IMR-90 (cell line): Measurements from ENCODE around the gene GLYAT.
"Not testable (repeated sequence)": the region's sequence is repeated elsewhere in the genome, so short reads cannot be mapped to it uniquely, and the experiment has no call there.

Experiments
- BHLHE40 ChIP-seq: fragments of 150-350 bp; IDR thresholded peaks from 2 replicates; pipeline ENCODE4 v1.6.1; 2016; ENCODE audit warnings: mild to moderate bottlenecking, low read depth, low read length
- CHD1 ChIP-seq: IDR thresholded peaks from 2 replicates; pipeline ENCODE4 v1.6.1; 2012; ENCODE audit warnings: low read depth, low read length, improper control_type of control experiment
- MAZ ChIP-seq: IDR thresholded peaks from 2 replicates; pipeline ENCODE4 v1.6.1; 2012; ENCODE audit warnings: low read depth, mild to moderate bottlenecking, low read length, improper control_type of control experiment, moderate library complexity, borderline replicate concordance
- MXI1 ChIP-seq: IDR thresholded peaks from 2 replicates; pipeline ENCODE4 v1.6.1; 2012; ENCODE audit warnings: low read depth, mild to moderate bottlenecking, low read length, moderate library complexity, borderline replicate concordance
- POLR2A ChIP-seq: IDR thresholded peaks from 2 replicates; pipeline ENCODE4 v1.6.1; 2012; ENCODE audit warnings: mild to moderate bottlenecking, low read depth, low read length
- RCOR1 ChIP-seq: IDR thresholded peaks from 2 replicates; pipeline ENCODE4 v1.6.1; 2012; ENCODE audit warnings: mild to moderate bottlenecking, low read length, improper control_type of control experiment; ENCODE audit not compliant: insufficient replicate concordance
- TF ChIP-seq, protein P1 (sequence below): conservative IDR thresholded peaks from 2 replicates; pipeline ENCODE4 v1.5.1; 2012; ENCODE audit warnings: mild to moderate bottlenecking, low read depth, low read length, improper control_type of control experiment
- TF ChIP-seq, protein P2 (sequence below): fragments of 150-350 bp; IDR thresholded peaks from 2 replicates; pipeline ENCODE4 v1.6.1; 2017; ENCODE audit warnings: mild to moderate bottlenecking, antibody characterized with exemption, low read length, low read depth

DNA sequence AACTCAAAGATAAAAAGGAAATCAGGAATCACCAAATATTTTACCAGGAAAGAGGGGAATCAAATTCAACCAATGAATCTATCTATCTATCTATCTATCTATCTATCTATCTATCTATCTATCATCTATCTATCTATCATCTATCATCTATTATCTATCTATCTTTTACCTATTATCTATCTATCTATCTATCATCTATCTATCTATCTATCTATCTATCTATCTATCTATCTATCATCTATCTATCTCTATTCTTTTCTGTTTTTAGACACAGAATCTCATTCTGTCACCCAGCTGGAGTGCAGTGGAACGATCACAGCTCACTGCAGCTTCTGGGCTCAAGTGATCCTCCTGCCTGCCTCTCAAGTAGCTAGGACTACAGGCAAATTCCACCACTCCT is 54.2 kb downstream of the GLYAT start:
- TF ChIP-seq, protein P1, sequence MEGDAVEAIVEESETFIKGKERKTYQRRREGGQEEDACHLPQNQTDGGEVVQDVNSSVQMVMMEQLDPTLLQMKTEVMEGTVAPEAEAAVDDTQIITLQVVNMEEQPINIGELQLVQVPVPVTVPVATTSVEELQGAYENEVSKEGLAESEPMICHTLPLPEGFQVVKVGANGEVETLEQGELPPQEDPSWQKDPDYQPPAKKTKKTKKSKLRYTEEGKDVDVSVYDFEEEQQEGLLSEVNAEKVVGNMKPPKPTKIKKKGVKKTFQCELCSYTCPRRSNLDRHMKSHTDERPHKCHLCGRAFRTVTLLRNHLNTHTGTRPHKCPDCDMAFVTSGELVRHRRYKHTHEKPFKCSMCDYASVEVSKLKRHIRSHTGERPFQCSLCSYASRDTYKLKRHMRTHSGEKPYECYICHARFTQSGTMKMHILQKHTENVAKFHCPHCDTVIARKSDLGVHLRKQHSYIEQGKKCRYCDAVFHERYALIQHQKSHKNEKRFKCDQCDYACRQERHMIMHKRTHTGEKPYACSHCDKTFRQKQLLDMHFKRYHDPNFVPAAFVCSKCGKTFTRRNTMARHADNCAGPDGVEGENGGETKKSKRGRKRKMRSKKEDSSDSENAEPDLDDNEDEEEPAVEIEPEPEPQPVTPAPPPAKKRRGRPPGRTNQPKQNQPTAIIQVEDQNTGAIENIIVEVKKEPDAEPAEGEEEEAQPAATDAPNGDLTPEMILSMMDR = not testable (repeated sequence)
- TF ChIP-seq, protein P2, sequence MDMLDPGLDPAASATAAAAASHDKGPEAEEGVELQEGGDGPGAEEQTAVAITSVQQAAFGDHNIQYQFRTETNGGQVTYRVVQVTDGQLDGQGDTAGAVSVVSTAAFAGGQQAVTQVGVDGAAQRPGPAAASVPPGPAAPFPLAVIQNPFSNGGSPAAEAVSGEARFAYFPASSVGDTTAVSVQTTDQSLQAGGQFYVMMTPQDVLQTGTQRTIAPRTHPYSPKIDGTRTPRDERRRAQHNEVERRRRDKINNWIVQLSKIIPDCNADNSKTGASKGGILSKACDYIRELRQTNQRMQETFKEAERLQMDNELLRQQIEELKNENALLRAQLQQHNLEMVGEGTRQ = not testable (repeated sequence)
- TF ChIP-seq CHD1, MAZ, MXI1, POLR2A, RCOR1, BHLHE40: not testable (repeated sequence)
